H9 (cell line): ENCODE measurements around the gene ARHGDIB. TPM values are rescaled to one million over a fixed set of nuclear protein-coding genes. Genes with fewer than 3 reads are reported as not detected.

Source experiments
- DNase-seq: peaks from one replicate; pipeline ENCODE4 v3.0.0-alpha.2; 2017
- H2AFZ ChIP-seq: one replicate; pipeline ENCODE4 v1.6.1; 2013; ENCODE audit warnings: mild to moderate bottlenecking, low read length, control low read depth, moderate library complexity
- H2AK5ac ChIP-seq: 2 replicates; pipeline ENCODE4 v1.6.1; 2013; ENCODE audit warnings: low read length, control low read depth, mixed read lengths; ENCODE audit not compliant: insufficient read length
- H2BK120ac ChIP-seq: one replicate; pipeline ENCODE4 v1.6.1; 2013; ENCODE audit warnings: low read depth, mild to moderate bottlenecking, low read length, control low read depth, inconsistent platforms; ENCODE audit not compliant: poor library complexity, severe bottlenecking
- H2BK12ac ChIP-seq: 2 replicates; pipeline ENCODE4 v1.6.1; 2013; ENCODE audit warnings: low read length, control low read depth, mixed read lengths, low read depth; ENCODE audit not compliant: insufficient read length
- H2BK15ac ChIP-seq: 2 replicates; pipeline ENCODE4 v1.6.1; 2013; ENCODE audit warnings: low read depth, low read length, control low read depth
- H2BK20ac ChIP-seq: one replicate; pipeline ENCODE4 v1.6.1; 2013; ENCODE audit warnings: low read depth, mild to moderate bottlenecking, low read length, control low read depth, inconsistent platforms; ENCODE audit not compliant: poor library complexity, severe bottlenecking
- H2BK5ac ChIP-seq: 2 replicates; pipeline ENCODE4 v1.6.1; 2013; ENCODE audit warnings: low read length, control low read depth, mixed read lengths; ENCODE audit not compliant: insufficient read length
- H3K14ac ChIP-seq: 2 replicates; pipeline ENCODE4 v1.6.1; 2013; ENCODE audit warnings: low read length, control low read depth; ENCODE audit not compliant: insufficient read depth
- H3K18ac ChIP-seq: 2 replicates; pipeline ENCODE4 v1.6.1; 2013; ENCODE audit warnings: low read depth, mild to moderate bottlenecking, mixed read lengths, low read length, control low read depth; ENCODE audit not compliant: insufficient read length
- H3K23ac ChIP-seq: 2 replicates; pipeline ENCODE4 v1.6.1; 2013; ENCODE audit warnings: low read length, control low read depth, mixed read lengths, low read depth; ENCODE audit not compliant: insufficient read length
- H3K23me2 ChIP-seq: 2 replicates; pipeline ENCODE4 v1.6.1; 2013; ENCODE audit warnings: low read depth, mild to moderate bottlenecking, mixed read lengths, low read length, control low read depth; ENCODE audit not compliant: insufficient read length, poor library complexity, severe bottlenecking
- H3K27ac ChIP-seq: 2 replicates; pipeline ENCODE4 v1.5.1; 2013; ENCODE audit warnings: low read length, control low read depth, mixed read lengths, low read depth; ENCODE audit not compliant: insufficient read length
- H3K27me3 ChIP-seq: 2 replicates; pipeline ENCODE4 v1.6.1; 2013; ENCODE audit warnings: low read length, control low read depth, inconsistent platforms; ENCODE audit not compliant: insufficient read depth
- H3K4ac ChIP-seq: 2 replicates; pipeline ENCODE4 v1.6.1; 2013; ENCODE audit warnings: low read depth, mild to moderate bottlenecking, control low read depth, inconsistent platforms, low read length, moderate library complexity
- H3K4me1 ChIP-seq: 2 replicates; pipeline ENCODE4 v1.6.1; 2013; ENCODE audit warnings: low read length, control low read depth, inconsistent platforms; ENCODE audit not compliant: insufficient read depth
- H3K4me2 ChIP-seq: 2 replicates; pipeline ENCODE4 v1.6.1; 2013; ENCODE audit warnings: low read length, control low read depth, mixed read lengths; ENCODE audit not compliant: insufficient read length, insufficient read depth
- H3K56ac ChIP-seq: 2 replicates; pipeline ENCODE4 v1.6.1; 2013; ENCODE audit warnings: low read depth, mild to moderate bottlenecking, mixed read lengths, low read length, control low read depth; ENCODE audit not compliant: insufficient read length
- H3K79me1 ChIP-seq: 2 replicates; pipeline ENCODE4 v1.6.1; 2013; ENCODE audit warnings: low read depth, mild to moderate bottlenecking, moderate library complexity, low read length, control low read depth, inconsistent platforms; ENCODE audit not compliant: insufficient read depth, poor library complexity, severe bottlenecking
- H3K79me2 ChIP-seq: 2 replicates; pipeline ENCODE4 v1.6.1; 2013; ENCODE audit warnings: low read length, control low read depth, inconsistent platforms; ENCODE audit not compliant: insufficient read depth
- H3K9ac ChIP-seq: 2 replicates; pipeline ENCODE4 v1.6.1; 2013; ENCODE audit warnings: low read length, control low read depth, mixed read lengths; ENCODE audit not compliant: insufficient read length; ENCODE audit errors: extremely low read depth
- H3K9me3 ChIP-seq: one replicate; pipeline ENCODE4 v1.6.1; 2013; ENCODE audit warnings: low read depth, low read length, inconsistent platforms; ENCODE audit not compliant: control insufficient read depth
- H3T11ph ChIP-seq: one replicate; pipeline ENCODE4 v1.6.1; 2013; ENCODE audit warnings: mild to moderate bottlenecking, low read length, control low read depth, inconsistent platforms
- H4K20me1 ChIP-seq: one replicate; pipeline ENCODE4 v1.6.1; 2013; ENCODE audit not compliant: control insufficient read depth, insufficient read length, insufficient read depth
- H4K5ac ChIP-seq: 2 replicates; pipeline ENCODE4 v1.6.1; 2013; ENCODE audit warnings: low read depth, mild to moderate bottlenecking, mixed read lengths, low read length, control low read depth; ENCODE audit not compliant: insufficient read length
- H4K8ac ChIP-seq: replicated peaks from 2 replicates; pipeline ENCODE4 v1.6.1; 2013; ENCODE audit warnings: low read length, control low read depth, mixed read lengths, low read depth; ENCODE audit not compliant: insufficient read length
- H4K91ac ChIP-seq: 2 replicates; pipeline ENCODE4 v1.6.1; 2013; ENCODE audit warnings: low read depth, mild to moderate bottlenecking, moderate library complexity, mixed read lengths, low read length, control low read depth; ENCODE audit not compliant: insufficient read length
- H3K27ac Mint-ChIP-seq, 3 experiments: 2 replicates in 2 of 3; 3 replicates in 1 of 3; pipeline ENCODE4 v1.8.0; 2020 to 2021; ENCODE audit warnings: mixed read lengths in 3 of 3, mild to moderate bottlenecking in 1 of 3, moderate library complexity in 1 of 3
- H3K27me3 Mint-ChIP-seq: 2 replicates; pipeline ENCODE4 v1.8.0; 2021; ENCODE audit warnings: low read depth, mild to moderate bottlenecking, moderate library complexity, mixed read lengths
- H3K36me3 Mint-ChIP-seq, 3 experiments: 2 replicates in 2 of 3; 3 replicates in 1 of 3; pipeline ENCODE4 v1.8.0; 2020 to 2021; ENCODE audit warnings: low read depth in 3 of 3, mixed read lengths in 3 of 3; ENCODE audit not compliant: insufficient read depth in 1 of 3
- H3K4me1 Mint-ChIP-seq, 2 experiments: 2 replicates each; pipeline ENCODE4 v1.8.0; 2020; ENCODE audit warnings: mixed read lengths in 2 of 2
- H3K4me3 Mint-ChIP-seq, 2 experiments: 2 replicates in 1 of 2; 3 replicates in 1 of 2; pipeline ENCODE4 v1.8.0; 2020 to 2021; ENCODE audit warnings: mild to moderate bottlenecking in 2 of 2, mixed read lengths in 2 of 2, moderate library complexity in 1 of 2
- H3K9me3 Mint-ChIP-seq, 2 experiments: 2 replicates in 1 of 2; 3 replicates in 1 of 2; pipeline ENCODE4 v1.8.0; 2020; ENCODE audit warnings: mild to moderate bottlenecking in 2 of 2, mixed read lengths in 2 of 2, moderate library complexity in 1 of 2
- CTCF ChIP-seq: fragments of 200-600 bp; sonication (generic); conservative IDR thresholded peaks from 3 replicates; pipeline ENCODE4 v1.8.0; 2021; ENCODE audit warnings: antibody characterized with exemption, mild to moderate bottlenecking
- total RNA-seq: library from RNA; stranded (reverse); gene quantifications from 2 replicates; pipeline ENCODE4 v1.2.1, GENCODE V29; 2021

ARHGDIB gene
- total RNA-seq, 1 experiment from 2014 or later: 0.44 TPM

GRCh38 chr12:15005064-15005463 is 43.7 kb upstream of the ARHGDIB start:
- no peak overlapping the region for H3K9ac ChIP-seq
- H3K4me1 Mint-ChIP-seq: peaks cover 9 to 11% of the 10 kb centered on the region in 2 experiments

More at GRCh38 chr12:15005064-15005463, 43.7 kb upstream of the ARHGDIB start:
- H2AK5ac ChIP-seq: no peak overlapping the region
- no peaks in the 10 kb centered on the region for H3K9me3 Mint-ChIP-seq
- H2BK15ac ChIP-seq: no peak overlapping the region
- H3K4me2 ChIP-seq: no peak overlapping the region
- no peak overlapping the region for H2BK5ac ChIP-seq
- no peaks in the 10 kb centered on the region for H3K27me3 ChIP-seq
- H2BK12ac ChIP-seq: no peak overlapping the region
- no peak overlapping the region for H2BK120ac ChIP-seq
- H3K36me3 Mint-ChIP-seq: no peaks in the 10 kb centered on the region
- H3K79me2 ChIP-seq: no peaks in the 10 kb centered on the region
- H4K5ac ChIP-seq: no peak overlapping the region
- no peaks in the 10 kb centered on the region for H3K9me3 ChIP-seq
- TF ChIP-seq CTCF: no peak
- H3K23me2 ChIP-seq: no peaks in the 10 kb centered on the region
- H3T11ph ChIP-seq: no peak overlapping the region
- H3K27ac ChIP-seq: no peak overlapping the region
- H3K23ac ChIP-seq: no peak overlapping the region
- H2BK20ac ChIP-seq: no peak overlapping the region
- DNase-seq: no peak
- no peak overlapping the region for H3K18ac ChIP-seq
- H4K91ac ChIP-seq: no peak overlapping the region
- H2AFZ ChIP-seq: no peak overlapping the region
- H3K4me1 ChIP-seq: no peaks in the 10 kb centered on the region; the same call in 1 of the 2 replicates
- no peak overlapping the region for H3K14ac ChIP-seq
- no peaks in the 10 kb centered on the region for H3K27me3 Mint-ChIP-seq
- H4K8ac ChIP-seq: no peak overlapping the region
- H3K27ac Mint-ChIP-seq: no peak overlapping the region
- H3K56ac ChIP-seq: no peak overlapping the region
- no peaks in the 10 kb centered on the region for H3K79me1 ChIP-seq
- H3K4me3 Mint-ChIP-seq: no peak overlapping the region
- no peaks in the 10 kb centered on the region for H4K20me1 ChIP-seq
- no peak overlapping the region for H3K4ac ChIP-seq
